GM18526 (cell line): ENCODE results near the gene FMN1.

Experiments
- POLR2A ChIP-seq: IDR thresholded peaks from 3 replicates; pipeline ENCODE4 v1.6.1; 2011; ENCODE audit not compliant: insufficient read length; ENCODE audit errors: extremely low read depth

FMN1 gene

GRCh38 chr15:32981536-32981935, 213.0 kb downstream of the FMN1 start:
- no peak for TF ChIP-seq POLR2A

DNA sequence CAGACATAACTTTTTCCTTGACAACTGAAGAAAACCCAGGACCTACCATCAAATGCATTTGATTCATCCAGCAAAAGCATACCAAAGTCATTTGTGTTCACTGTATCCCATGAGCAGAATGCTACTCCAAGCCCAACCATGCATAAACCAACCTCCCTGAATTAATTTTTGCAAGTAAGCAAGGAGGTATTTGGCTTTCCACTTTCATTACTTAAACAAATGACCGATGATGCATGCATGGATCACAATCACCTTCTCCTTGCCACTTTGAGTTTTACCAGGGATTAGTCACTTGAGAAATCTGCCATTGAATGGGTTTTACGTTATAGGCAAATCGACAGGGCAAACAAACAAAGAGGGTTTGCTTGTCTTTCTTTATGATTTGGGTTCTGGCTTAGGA, 214.8 kb downstream of the FMN1 start:
- TF ChIP-seq POLR2A: no peak

DNA sequence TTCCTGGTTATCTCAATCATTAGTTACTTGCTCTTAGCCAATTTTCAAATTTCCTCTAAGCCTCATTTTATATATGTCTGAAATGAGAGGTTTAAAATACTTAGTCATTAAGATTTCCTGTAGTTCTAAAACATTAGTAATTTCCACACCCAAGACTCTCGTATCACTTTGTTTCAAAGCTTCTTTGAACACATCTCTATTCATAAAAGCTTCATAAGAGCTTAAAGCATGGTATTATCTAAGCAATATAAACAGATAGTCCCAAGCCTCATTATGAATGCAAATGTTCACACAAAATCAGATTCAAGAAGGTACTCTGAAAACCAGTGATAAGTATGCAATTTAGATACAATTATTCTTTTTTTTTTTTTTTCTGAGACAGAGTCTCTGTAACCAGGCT, 217.0 kb downstream of the FMN1 start:
- TF ChIP-seq POLR2A: no peak

DNA sequence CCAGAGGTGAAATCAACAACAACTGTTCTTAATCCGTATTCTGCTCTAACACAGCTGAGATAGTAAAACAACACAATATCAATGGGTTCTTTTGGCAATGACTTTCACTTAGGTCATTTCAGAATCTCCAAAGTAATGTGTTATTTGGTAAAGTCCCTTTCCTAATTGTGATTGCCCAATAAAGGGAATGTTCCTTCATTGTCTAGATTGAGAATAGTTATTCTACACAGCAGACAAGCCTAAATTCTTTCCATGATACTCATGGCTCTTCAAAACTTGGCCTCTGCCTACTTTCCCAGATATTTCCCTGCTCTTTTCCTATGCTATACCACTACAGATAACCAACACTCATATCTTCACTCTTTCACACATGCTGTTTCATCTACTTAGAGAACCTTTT, 219.8 kb downstream of the FMN1 start:
- no peak for TF ChIP-seq POLR2A

GRCh38 chr15:32972686-32973085, 221.8 kb downstream of the FMN1 start:
- TF ChIP-seq POLR2A: no peak

DNA sequence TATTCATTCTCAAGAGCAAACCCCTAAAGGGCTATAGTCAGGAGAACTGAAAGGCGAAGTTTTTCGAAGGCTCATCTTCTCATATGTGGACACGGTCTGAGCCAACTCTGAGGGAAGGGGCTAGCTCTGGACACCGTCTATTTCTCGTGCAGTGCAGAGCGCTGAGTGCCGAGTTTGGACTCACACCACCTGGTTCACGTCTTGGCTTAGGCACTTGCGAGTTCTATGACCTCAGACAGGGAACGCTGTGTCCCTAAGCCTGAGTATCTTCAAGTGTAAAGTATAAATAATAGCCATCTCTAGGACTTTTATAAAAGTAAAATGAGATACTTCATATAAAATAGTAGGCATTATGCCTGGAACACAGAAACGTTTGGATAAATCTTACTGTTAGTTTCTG, 223.7 kb downstream of the FMN1 start:
- no peak for TF ChIP-seq POLR2A

- TF ChIP-seq POLR2A: no peak
These were observed 227.0 kb downstream of the FMN1 start for GRCh38 chr15:32967521-32967920.

DNA sequence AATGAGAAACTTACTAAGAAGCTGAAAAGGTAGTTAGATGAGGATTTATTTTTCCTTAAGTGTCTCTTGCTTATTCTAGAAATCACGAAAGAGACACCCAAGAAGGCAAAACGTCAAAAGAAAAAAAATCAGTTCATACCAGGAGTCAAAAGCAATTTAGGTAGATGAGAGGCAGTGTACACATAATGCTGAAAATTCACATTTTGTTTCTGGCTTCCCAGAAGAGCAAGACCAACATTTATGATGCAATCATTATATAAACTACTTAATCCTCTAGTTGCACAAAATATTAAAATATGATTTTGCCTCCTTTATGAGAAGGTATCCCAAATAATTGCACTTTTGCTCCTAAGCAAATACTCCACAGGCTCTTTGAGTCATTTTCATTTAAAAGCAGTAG, 228.0 kb downstream of the FMN1 start:
- TF ChIP-seq POLR2A: no peak

DNA sequence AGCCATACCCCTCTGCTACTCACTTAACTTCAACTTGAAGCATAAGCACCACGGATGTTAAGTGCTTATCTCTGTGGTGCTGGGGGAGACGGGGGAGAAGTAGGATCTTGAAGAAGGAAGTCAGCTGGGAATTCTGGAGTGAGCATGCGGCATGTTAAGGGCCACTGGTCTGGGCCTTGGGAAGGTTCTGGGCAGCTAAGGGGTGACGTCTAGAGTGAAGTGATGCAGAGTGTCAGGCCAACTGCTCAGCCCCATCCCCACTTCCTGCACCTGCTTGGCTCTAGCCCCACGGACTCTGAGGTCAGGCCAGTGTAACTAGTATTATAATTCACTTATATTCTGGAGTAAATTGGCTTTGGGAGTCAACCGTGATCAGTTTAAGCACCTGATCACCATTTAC, 228.6 kb downstream of the FMN1 start:
- no peak for TF ChIP-seq POLR2A

DNA sequence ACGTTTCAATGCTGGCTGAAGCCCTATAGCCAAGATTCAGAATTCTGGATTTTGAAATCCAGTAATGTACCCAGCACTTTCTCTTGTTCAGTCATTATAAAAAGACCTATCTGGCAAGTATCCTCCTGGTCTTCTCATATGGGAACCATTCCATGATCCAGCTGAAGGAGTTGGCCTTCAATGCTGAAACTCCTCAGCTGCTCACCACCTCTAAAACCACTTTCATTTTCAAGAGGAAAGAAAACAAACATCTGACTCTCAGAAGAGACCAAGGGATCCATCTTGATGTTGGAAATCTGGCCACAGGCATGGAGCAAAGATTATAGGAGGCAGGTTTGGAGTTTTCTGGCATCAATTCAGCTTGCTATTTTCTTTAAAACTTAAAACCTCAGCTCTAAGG, 235.4 kb downstream of the FMN1 start:
- no peak for TF ChIP-seq POLR2A

- TF ChIP-seq POLR2A: no peak
These were observed 237.3 kb downstream of the FMN1 start for GRCh38 chr15:32957219-32957618.

DNA sequence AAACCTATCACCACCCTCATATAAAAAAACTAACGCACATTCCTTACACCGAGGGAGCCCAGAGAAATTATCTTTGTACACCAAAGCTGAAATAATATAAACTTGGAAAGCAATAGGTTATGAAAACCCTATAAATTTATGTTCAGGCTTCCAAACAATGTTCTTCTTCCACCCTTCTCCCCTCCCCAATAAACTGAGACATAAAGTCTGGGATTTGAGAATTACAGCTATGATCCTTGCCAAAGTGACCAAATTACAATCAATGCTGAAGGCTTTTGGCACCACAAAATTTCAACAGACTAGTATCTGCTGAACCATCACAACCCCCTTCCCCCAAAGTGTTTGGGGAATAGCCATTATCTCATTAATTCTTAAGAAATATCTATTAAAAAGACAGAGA, 237.8 kb downstream of the FMN1 start:
- no peak for TF ChIP-seq POLR2A

DNA sequence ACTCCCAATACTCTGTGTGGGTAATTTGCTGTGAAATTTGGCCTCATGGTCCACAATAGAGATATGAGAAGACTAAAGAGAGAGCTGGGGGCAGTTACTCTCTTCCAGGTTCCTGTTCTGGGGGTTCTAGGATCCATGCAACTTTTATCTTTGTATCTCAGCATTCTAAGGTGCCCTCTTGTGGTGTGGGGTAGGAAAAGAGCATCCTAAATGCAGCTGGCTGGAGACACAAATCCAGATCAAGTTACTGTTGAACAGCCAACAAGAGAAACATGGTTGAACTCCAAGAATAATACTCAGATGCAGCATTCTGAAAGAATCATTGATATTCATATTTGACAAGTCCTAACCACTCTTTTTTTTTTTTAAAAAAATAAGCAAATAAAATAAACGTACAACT, 238.5 kb downstream of the FMN1 start:
- no peak for TF ChIP-seq POLR2A

DNA sequence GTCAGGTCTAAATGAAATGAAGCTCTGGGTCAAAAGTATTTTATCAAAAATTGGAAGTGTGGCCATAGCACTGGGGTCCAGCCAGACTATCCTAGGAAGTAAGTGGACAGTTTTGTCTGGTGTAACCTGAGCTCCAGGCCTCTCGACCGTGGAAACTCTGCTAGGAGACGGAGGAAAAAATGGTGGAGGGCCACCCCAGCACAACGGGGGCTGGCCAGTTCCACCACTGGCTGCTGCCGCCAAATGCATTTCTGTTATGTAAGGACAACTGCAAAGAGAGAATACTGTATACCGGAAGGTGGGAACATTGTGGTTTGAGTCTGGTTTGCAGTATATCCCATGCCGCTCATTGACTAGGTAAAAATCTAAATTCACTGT, 241.0 kb downstream of the FMN1 start:
- TF ChIP-seq POLR2A: no peak

GRCh38 chr15:32952901-32953532, 241.5 kb downstream of the FMN1 start:
- no peak for TF ChIP-seq POLR2A

GRCh38 chr15:32951736-32952464, 242.6 kb downstream of the FMN1 start:
- no peak for TF ChIP-seq POLR2A

DNA sequence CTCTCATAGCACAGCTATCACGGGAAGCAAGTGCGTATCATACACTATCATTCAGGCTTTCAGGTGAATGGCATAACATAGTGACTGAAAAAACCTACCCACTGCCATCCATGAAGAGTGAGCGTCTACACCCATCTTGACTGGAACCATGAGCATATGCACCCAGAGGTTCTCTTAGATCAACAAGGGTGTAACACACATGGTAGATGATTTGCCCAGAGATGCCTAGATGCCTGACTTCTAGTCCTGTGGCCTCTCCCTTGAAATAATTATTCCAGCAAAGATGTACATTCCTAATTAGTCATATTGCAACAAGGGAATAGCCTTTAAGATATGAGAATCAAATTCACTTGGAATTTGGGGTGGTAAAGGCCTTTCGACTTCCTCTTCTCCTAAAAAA, 248.3 kb downstream of the FMN1 start:
- no peak for TF ChIP-seq POLR2A
